A673 (cell line): ENCODE data around the gene RAB15.

ENCODE experiments used
- CTCF ChIP-seq: fragments of 300-800, 200-600 bp; sonication (generic); conservative IDR thresholded peaks from 2 replicates; pipeline ENCODE4 v1.5.1; 2017; ENCODE audit warnings: low read depth, mild to moderate bottlenecking, antibody characterized with exemption, low read length, moderate library complexity, mixed read lengths
- EZH2 ChIP-seq: fragments of 200-600 bp; sonication (generic); IDR thresholded peaks from 2 replicates; pipeline ENCODE4 v1.6.1; 2017; ENCODE audit warnings: borderline replicate concordance, low read depth, mild to moderate bottlenecking, mixed read lengths, antibody characterized with exemption, low read length; ENCODE audit not compliant: poor library complexity, severe bottlenecking

GRCh38 chr14:64914237-64915028, 57.7 kb downstream of the RAB15 start, which contains the start of gene CHURC1:
- no peak for TF ChIP-seq EZH2
- TF ChIP-seq CTCF = no peak
